ENCODE measurements around the gene KCTD14. TPM values are rescaled to one million over a fixed set of nuclear protein-coding genes. Genes with fewer than 3 reads are reported as not detected.
"Not testable (repeated sequence)": the region's sequence is repeated elsewhere in the genome, so short reads cannot be mapped to it uniquely, and the experiment has no call there.

KCTD14 gene
- total RNA-seq, 4 donors from 2014 or later: 3.3 to 7.1 (median 5.9) TPM

GRCh38 chr11:78036313-78036712 is 13.2 kb upstream of the KCTD14 start:
- Histone ChIP-seq H3K4me1 (peaks cover 0 to 18% (median 5%) of the 10 kb centered on the region in 4 donors), H3K36me3 (no peaks in the 10 kb centered on the region), H3K4me3 (no peak overlapping the region), H3K27me3 (no peaks in the 10 kb centered on the region), H3K27ac (peak overlapping the region in 1 of 4 donors; percentile 6), H3K9me3 (no peaks in the 10 kb centered on the region)
- TF ChIP-seq POLR2A (IDR thresholded peaks at IDR 0.05): no peak
- TF ChIP-seq, protein P1, sequence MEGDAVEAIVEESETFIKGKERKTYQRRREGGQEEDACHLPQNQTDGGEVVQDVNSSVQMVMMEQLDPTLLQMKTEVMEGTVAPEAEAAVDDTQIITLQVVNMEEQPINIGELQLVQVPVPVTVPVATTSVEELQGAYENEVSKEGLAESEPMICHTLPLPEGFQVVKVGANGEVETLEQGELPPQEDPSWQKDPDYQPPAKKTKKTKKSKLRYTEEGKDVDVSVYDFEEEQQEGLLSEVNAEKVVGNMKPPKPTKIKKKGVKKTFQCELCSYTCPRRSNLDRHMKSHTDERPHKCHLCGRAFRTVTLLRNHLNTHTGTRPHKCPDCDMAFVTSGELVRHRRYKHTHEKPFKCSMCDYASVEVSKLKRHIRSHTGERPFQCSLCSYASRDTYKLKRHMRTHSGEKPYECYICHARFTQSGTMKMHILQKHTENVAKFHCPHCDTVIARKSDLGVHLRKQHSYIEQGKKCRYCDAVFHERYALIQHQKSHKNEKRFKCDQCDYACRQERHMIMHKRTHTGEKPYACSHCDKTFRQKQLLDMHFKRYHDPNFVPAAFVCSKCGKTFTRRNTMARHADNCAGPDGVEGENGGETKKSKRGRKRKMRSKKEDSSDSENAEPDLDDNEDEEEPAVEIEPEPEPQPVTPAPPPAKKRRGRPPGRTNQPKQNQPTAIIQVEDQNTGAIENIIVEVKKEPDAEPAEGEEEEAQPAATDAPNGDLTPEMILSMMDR (IDR thresholded peaks at IDR 0.05): no peak
- DNase-seq: no peak

DNA sequence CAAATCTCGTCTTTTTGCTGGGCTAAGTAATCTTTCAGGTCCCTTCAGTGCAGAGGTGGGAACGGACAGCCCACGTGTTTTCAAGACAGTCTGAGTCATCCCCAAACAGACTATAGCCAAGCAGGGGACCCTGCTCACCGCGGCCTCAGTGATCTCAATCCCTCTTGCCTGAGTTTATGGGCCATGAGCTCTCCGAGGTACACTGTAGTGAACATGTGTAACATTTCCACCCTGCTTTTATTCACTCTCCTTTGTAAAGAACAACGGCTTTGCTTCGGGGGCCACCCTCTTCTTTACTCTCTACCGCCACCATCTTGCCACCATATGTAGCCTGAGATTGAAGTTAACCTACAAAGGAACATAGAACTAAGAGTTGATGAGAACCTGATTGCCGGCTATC is 11.5 kb upstream of the KCTD14 start:
- Histone ChIP-seq H3K36me3 (no peaks in the 10 kb centered on the region), H3K9me3 (no peaks in the 10 kb centered on the region), H3K4me1 (peaks cover 0 to 13% (median under 1%) of the 10 kb centered on the region in 4 donors), H3K27me3 (no peaks in the 10 kb centered on the region), H3K27ac (no peak overlapping the region), H3K4me3 (no peak overlapping the region)
- TF ChIP-seq, protein P1 (IDR thresholded peaks at IDR 0.05): no peak
- TF ChIP-seq POLR2A (IDR thresholded peaks at IDR 0.05): no peak
- DNase-seq: no peak

GRCh38 chr11:78033040-78033439 is 10.0 kb upstream of the KCTD14 start:
- Histone ChIP-seq H3K27ac (no peak overlapping the region), H3K27me3 (no peaks in the 10 kb centered on the region), H3K36me3 (no peaks in the 10 kb centered on the region), H3K4me3 (no peak overlapping the region), H3K9me3 (no peaks in the 10 kb centered on the region), H3K4me1 (peaks cover 0 to 7% (median 0%) of the 10 kb centered on the region in 4 donors)
- TF ChIP-seq, protein P1 (IDR thresholded peaks at IDR 0.05): no peak
- TF ChIP-seq POLR2A (IDR thresholded peaks at IDR 0.05): no peak
- no peak for DNase-seq

GRCh38 chr11:78032090-78032489 is 9.0 kb upstream of the KCTD14 start:
- H3K36me3 ChIP-seq: no peaks in the 10 kb centered on the region
- TF ChIP-seq POLR2A (IDR thresholded peaks at IDR 0.05): no peak
- TF ChIP-seq, protein P1 (IDR thresholded peaks at IDR 0.05): no peak
- H3K27me3 ChIP-seq: no peaks in the 10 kb centered on the region
- no peaks in the 10 kb centered on the region for H3K9me3 ChIP-seq
- peaks cover 0 to 7% (median 0%) of the 10 kb centered on the region in 4 donors for H3K4me1 ChIP-seq
- no peak overlapping the region for H3K4me3 ChIP-seq
- H3K27ac ChIP-seq: no peak overlapping the region
- DNase-seq: no peak

DNA sequence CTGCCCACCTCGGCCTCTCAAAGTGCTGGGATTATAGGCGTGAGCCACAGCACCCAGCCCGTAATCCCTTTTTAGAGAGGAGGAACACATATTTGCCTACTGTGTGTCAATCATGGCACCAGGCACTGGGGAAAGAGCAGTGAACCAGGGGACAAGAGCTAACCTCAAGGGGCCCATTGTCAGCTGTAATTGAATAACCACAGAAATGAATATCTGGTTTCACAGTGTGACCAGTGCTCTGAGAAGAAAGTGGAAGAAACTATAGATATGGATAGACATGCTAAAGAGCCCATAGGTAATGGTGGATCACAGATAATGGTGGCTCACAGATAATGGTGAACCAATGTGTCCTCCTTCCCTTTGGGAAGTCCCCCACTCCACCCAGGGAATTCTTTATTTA is 8.6 kb upstream of the KCTD14 start:
- no peak overlapping the region for H3K4me3 ChIP-seq
- no peak overlapping the region for H3K27ac ChIP-seq
- H3K36me3 ChIP-seq: no peaks in the 10 kb centered on the region
- DNase-seq: no peak
- TF ChIP-seq POLR2A (IDR thresholded peaks at IDR 0.05): no peak
- H3K9me3 ChIP-seq: no peaks in the 10 kb centered on the region
- H3K27me3 ChIP-seq: no peaks in the 10 kb centered on the region
- peaks cover 0 to 7% (median 0%) of the 10 kb centered on the region in 4 donors for H3K4me1 ChIP-seq

GRCh38 chr11:78030429-78031325 is 7.6 kb upstream of the KCTD14 start:
- DNase-seq: peak in 2 of 3 donors; percentile 59 to 71
- TF ChIP-seq, protein P1 (IDR thresholded peaks at IDR 0.05): no peak
- TF ChIP-seq POLR2A (IDR thresholded peaks at IDR 0.05): no peak
- no peak overlapping the region for H3K27ac ChIP-seq
- peaks cover 0 to 7% (median 0%) of the 10 kb centered on the region in 4 donors for H3K4me1 ChIP-seq
- H3K4me3 ChIP-seq: no peak overlapping the region
- H3K27me3 ChIP-seq: no peaks in the 10 kb centered on the region
- no peaks in the 10 kb centered on the region for H3K9me3 ChIP-seq
- H3K36me3 ChIP-seq: no peaks in the 10 kb centered on the region

DNA sequence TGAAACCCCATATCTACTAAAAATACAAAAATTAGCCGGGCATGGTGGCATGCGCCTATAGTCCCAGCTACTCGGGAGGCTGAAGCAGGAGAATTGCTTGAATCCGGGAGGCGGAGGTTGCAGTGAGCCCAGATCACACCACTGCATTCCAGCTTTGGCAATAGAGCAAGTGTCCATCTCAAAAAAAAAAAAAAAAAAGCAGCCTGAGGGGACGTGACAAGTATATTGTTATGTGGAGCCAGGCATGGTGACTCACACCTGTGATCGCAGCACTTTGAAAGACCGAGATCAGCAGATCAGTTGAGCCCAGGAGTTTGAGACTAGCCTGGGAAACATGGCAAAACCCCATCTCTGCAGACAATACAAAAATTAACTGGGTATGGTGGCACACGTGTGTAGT is 5.3 kb upstream of the KCTD14 start:
- H3K27ac ChIP-seq, H3K36me3 ChIP-seq, H3K27me3 ChIP-seq, DNase-seq, H3K4me1 ChIP-seq, H3K4me3 ChIP-seq, H3K9me3 ChIP-seq: not testable (repeated sequence)
